Keratinocyte (primary cell): ENCODE measurements around the gene HEATR3.

Experiments
- EZH2 ChIP-seq: IDR thresholded peaks from one replicate; pipeline ENCODE4 v1.6.1; 2012; ENCODE audit warnings: inconsistent platforms, mild to moderate bottlenecking, low read length, moderate library complexity
- TF ChIP-seq, protein P1 (sequence below), 3 experiments: IDR thresholded peaks in 1 of 3; conservative IDR thresholded peaks in 1 of 3; optimal IDR thresholded peaks in 1 of 3; 2 replicates in 2 of 3; 3 replicates in 1 of 3; pipeline versions ENCODE3 to v1.5.1; 2011; ENCODE audit warnings: low read length in 3 of 3, mild to moderate bottlenecking in 3 of 3, moderate library complexity in 2 of 3, control low read depth in 1 of 3, inconsistent platforms in 1 of 3; ENCODE audit not compliant: insufficient read depth in 2 of 3; ENCODE audit errors: extremely low read depth in 1 of 3

DNA sequence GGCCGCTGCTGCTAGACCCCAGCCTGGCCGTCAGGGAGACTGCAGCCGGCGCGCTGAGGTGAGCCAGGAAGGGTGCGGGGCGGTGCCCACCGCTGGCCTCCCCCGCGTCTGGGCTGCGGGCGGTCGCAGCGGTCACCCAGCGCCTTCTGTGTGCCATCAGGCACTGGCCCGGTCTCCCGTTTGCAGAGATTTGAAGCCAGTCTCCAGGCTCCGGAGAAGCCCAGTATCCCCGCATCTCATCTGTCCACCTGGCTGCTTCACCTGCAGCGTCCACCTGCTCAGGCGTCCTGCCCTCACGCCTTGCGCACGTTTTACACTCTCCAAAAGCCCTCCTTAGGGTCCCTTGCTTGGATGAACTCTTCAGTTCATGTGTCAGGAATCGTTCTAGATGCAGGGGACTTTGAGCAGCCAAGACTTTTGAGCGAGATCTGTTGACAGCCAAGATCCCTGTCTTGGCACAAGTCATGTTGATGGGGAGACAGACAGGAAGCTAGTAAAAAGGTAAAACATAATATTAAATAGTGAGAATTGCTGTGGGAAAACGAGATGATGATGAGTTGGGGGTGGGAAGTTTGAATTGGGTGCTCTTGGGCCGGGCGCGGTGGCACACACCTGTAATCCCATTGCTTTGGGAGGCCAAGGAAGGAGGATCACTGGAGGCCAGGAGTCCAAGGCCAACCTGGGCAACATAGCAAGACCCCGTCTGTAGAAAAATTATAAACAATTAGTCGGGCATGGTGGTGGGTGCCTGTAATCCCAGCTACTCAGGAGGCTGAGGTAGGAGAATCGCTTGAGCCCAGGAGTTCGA, 916 bp downstream of the HEATR3 start:
- no peak for TF ChIP-seq EZH2
- TF ChIP-seq, protein P1, sequence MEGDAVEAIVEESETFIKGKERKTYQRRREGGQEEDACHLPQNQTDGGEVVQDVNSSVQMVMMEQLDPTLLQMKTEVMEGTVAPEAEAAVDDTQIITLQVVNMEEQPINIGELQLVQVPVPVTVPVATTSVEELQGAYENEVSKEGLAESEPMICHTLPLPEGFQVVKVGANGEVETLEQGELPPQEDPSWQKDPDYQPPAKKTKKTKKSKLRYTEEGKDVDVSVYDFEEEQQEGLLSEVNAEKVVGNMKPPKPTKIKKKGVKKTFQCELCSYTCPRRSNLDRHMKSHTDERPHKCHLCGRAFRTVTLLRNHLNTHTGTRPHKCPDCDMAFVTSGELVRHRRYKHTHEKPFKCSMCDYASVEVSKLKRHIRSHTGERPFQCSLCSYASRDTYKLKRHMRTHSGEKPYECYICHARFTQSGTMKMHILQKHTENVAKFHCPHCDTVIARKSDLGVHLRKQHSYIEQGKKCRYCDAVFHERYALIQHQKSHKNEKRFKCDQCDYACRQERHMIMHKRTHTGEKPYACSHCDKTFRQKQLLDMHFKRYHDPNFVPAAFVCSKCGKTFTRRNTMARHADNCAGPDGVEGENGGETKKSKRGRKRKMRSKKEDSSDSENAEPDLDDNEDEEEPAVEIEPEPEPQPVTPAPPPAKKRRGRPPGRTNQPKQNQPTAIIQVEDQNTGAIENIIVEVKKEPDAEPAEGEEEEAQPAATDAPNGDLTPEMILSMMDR (optimal IDR thresholded peaks at IDR 0.05 in 1 of 3, IDR thresholded peaks at IDR 0.05 in 1 of 3, conservative IDR thresholded peaks at IDR 0.05 in 1 of 3; ENCODE audit: extremely low read depth in 1 of 3, insufficient read depth in 2 of 3, low read length in 3 of 3): no peak
